GM23338 (cell line): ENCODE measurements around the gene NEUROD1. TPM values are rescaled to one million over a fixed set of nuclear protein-coding genes. Genes with fewer than 3 reads are reported as not detected.

ENCODE experiments used
- ATAC-seq: fragments of 200-7000 bp; cut with Tn5 transposase; 3 replicates; pipeline ENCODE4 v1.9.1; 2020
- DNase-seq: peaks from one replicate; pipeline ENCODE4 v3.0.0-alpha.2; 2015; ENCODE audit warnings: low spot score
- H2AFZ ChIP-seq: fragments of 200-600 bp; sonication (generic); 2 replicates; pipeline ENCODE4 v1.8.0; 2016; ENCODE audit warnings: antibody characterized with exemption, mild to moderate bottlenecking, moderate library complexity
- H3F3A ChIP-seq: fragments of 200-600 bp; sonication (generic); replicated peaks from 2 replicates; pipeline ENCODE4 v1.8.0; 2017; ENCODE audit warnings: antibody characterized with exemption, mixed run types, low read depth
- H3K27ac ChIP-seq: fragments of 200-600 bp; sonication (generic); 2 replicates; pipeline ENCODE4 v1.6.1; 2016; ENCODE audit warnings: low read depth
- H3K27me3 ChIP-seq: fragments of 200-600 bp; sonication (generic); 2 replicates; pipeline ENCODE4 v1.8.0; 2016; ENCODE audit warnings: mild to moderate bottlenecking, mixed run types, moderate library complexity; ENCODE audit not compliant: insufficient read depth
- H3K36me3 ChIP-seq: fragments of 200-600 bp; sonication (generic); 2 replicates; pipeline ENCODE4 v1.8.0; 2016; ENCODE audit warnings: mild to moderate bottlenecking; ENCODE audit not compliant: insufficient read depth
- H3K4me1 ChIP-seq: fragments of 200-600 bp; sonication (generic); 2 replicates; pipeline ENCODE4 v1.8.0; 2016; ENCODE audit warnings: mild to moderate bottlenecking, moderate library complexity; ENCODE audit not compliant: insufficient read depth
- H3K4me2 ChIP-seq: fragments of 200-600 bp; sonication (generic); 2 replicates; pipeline ENCODE4 v1.7.1; 2017; ENCODE audit warnings: mixed run types
- H3K4me3 ChIP-seq: fragments of 200-600 bp; sonication (generic); 2 replicates; pipeline ENCODE4 v1.6.1; 2016; ENCODE audit warnings: mixed run types
- H3K79me2 ChIP-seq: fragments of 200-600 bp; sonication (generic); replicated peaks from 2 replicates; pipeline ENCODE4 v1.8.0; 2017; ENCODE audit warnings: mild to moderate bottlenecking; ENCODE audit not compliant: insufficient read depth
- H3K9me2 ChIP-seq: fragments of 200-600 bp; sonication (generic); 2 replicates; pipeline ENCODE4 v1.8.0; 2017; ENCODE audit not compliant: insufficient read depth
- H4K20me1 ChIP-seq: fragments of 200-600 bp; sonication (generic); replicated peaks from 2 replicates; pipeline ENCODE4 v1.8.0; 2017; ENCODE audit warnings: mild to moderate bottlenecking; ENCODE audit not compliant: insufficient read depth
- H3K27ac Mint-ChIP-seq: 2 replicates; pipeline ENCODE4 v1.8.0; 2020; ENCODE audit warnings: inconsistent platforms, mild to moderate bottlenecking, moderate library complexity, mixed read lengths
- H3K27me3 Mint-ChIP-seq: 3 replicates; pipeline ENCODE4 v1.8.0; 2022; ENCODE audit warnings: low read depth, mild to moderate bottlenecking, moderate library complexity, mixed read lengths, inconsistent platforms; ENCODE audit not compliant: insufficient read depth, poor library complexity
- H3K36me3 Mint-ChIP-seq: 3 replicates; pipeline ENCODE4 v1.8.0; 2021; ENCODE audit warnings: low read depth, mild to moderate bottlenecking, inconsistent platforms, moderate library complexity, mixed read lengths
- H3K4me1 Mint-ChIP-seq: 3 replicates; pipeline ENCODE4 v1.8.0; 2020; ENCODE audit warnings: mild to moderate bottlenecking, inconsistent platforms, mixed read lengths
- H3K4me3 Mint-ChIP-seq: 3 replicates; pipeline ENCODE4 v1.8.0; 2021; ENCODE audit warnings: moderate library complexity, mild to moderate bottlenecking, inconsistent platforms, mixed read lengths
- H3K9me3 Mint-ChIP-seq: 3 replicates; pipeline ENCODE4 v1.8.0; 2020; ENCODE audit warnings: moderate library complexity, mild to moderate bottlenecking, inconsistent platforms, mixed read lengths
- CREB1 ChIP-seq: fragments of 250-450 bp; sonication (Bioruptor Pico); IDR thresholded peaks from 2 replicates; pipeline ENCODE4 v1.5.0; 2020; ENCODE audit warnings: low read depth, mild to moderate bottlenecking, moderate library complexity
- EZH2 ChIP-seq: fragments of 200-600 bp; sonication (generic); IDR thresholded peaks from one replicate; pipeline ENCODE4 v1.8.0; 2017; ENCODE audit warnings: antibody characterized with exemption, mild to moderate bottlenecking, low read depth; ENCODE audit not compliant: unreplicated experiment
- EZH2phosphoT487 ChIP-seq: fragments of 200-600 bp; sonication (generic); IDR thresholded peaks from one replicate; pipeline ENCODE4 v1.8.1; 2018; ENCODE audit warnings: antibody characterized with exemption; ENCODE audit not compliant: unreplicated experiment
- JUNB ChIP-seq: IDR thresholded peaks from one replicate; pipeline ENCODE4 v1.6.1; 2016; ENCODE audit warnings: antibody characterized with exemption; ENCODE audit not compliant: unreplicated experiment
- POLR2AphosphoS5 ChIP-seq: IDR thresholded peaks from 2 replicates; pipeline ENCODE4 v1.6.1; 2016; ENCODE audit warnings: antibody characterized with exemption, low read depth
- STAT1 ChIP-seq: IDR thresholded peaks from one replicate; pipeline ENCODE4 v1.6.1; 2016; ENCODE audit warnings: antibody characterized with exemption; ENCODE audit not compliant: unreplicated experiment
- ZNF114 ChIP-seq: fragments of 250-450 bp; sonication (Bioruptor Pico); IDR thresholded peaks from 2 replicates; pipeline ENCODE4 v1.5.0; 2020; ENCODE audit warnings: mild to moderate bottlenecking, moderate library complexity
- ZNF331 ChIP-seq: fragments of 250-450 bp; sonication (Bioruptor Pico); IDR thresholded peaks from 2 replicates; pipeline ENCODE4 v1.5.0; 2020; ENCODE audit warnings: low read depth, mild to moderate bottlenecking, moderate library complexity
- long read RNA-seq: library from polyadenylated mRNA; unstranded; transcript quantifications from one replicate; pipeline ENCODE4 v2.0.0, GENCODE V29; 2020; ENCODE audit not compliant: unreplicated experiment
- polyA plus RNA-seq: library from polyadenylated mRNA; unstranded; fragments of >200 nt; fragmentation: Nextera tagmentation; extraction: Ambion mirVana; gene quantifications from 2 replicates; pipeline ENCODE4 v1.2.1, GENCODE V29; 2016
- total RNA-seq: library from RNA; depleted of rRNA; stranded (reverse); fragments of >200 nt; shearing (Covaris generic); gene quantifications from 2 replicates; pipeline ENCODE4 v1.2.3, GENCODE V29; 2014; rRNA removed
- TF ChIP-seq, protein P1 (sequence below): IDR thresholded peaks from one replicate; pipeline ENCODE4 v1.6.1; 2018; ENCODE audit warnings: antibody characterized with exemption; ENCODE audit not compliant: unreplicated experiment

The NEUROD1 gene
- total RNA-seq (not detected in 2 replicates), polyA plus RNA-seq (0.14 TPM in 1 of 2 replicates, not detected in the other)
- long read RNA-seq = 0 reads

DNA sequence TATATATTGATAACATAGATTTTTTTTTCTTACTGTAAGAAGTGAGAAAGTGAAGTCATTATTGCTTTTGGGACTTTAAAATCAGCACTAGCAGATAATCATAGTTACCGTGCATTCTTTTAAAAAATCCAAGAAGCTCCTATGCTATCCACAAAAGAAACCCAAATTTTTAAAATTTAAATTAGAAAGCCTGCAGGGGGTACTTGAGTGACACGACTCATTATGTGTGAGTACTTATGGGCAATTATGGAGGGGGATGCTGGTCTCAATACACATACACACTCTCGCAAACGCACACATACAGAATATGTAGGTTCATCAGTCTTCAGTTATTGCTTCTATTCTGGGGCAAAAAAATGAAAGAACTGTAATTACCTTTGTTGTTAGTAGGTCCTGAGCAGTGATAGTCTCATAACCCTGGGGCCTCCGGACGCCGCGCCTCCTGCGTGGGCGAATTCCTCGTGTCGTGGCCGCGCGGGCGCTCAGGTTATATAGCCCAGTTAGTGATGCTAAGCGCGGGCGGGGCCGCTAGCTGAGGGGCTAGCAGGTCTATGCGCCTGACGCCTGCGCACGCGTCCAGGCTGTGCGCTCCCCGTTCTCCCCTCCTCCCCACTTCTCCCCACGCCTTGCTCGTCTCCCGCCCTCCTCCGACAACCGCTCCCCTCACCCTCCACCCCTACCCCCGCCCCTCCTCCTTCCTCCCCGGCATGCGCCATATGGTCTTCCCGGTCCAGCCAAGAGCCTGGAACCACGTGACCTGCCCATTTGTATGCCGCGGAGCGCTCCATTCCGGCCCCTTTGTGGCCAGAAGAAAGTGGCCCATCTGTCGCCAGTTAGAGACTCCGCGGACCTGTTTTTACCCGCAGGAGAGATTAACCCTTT is at the start of gene NEUROD1:
NEUROD1 (minus strand) TSS at position 463 of the 882 bp plus-strand sequence. CDS start 1,657 bp downstream, outside the sequence.
- Histone ChIP-seq H4K20me1 (peaks cover 35% of the 10 kb centered on the region), H3K4me1 (peaks cover 54% of the 10 kb centered on the region), H3K4me3 (peak within 1 kb of the TSS; percentile 62), H3K4me2 (peak within 1 kb of the TSS; percentile 88), H2AFZ (peak within 1 kb of the TSS; percentile 83), H3F3A (peaks cover 11% of the 10 kb centered on the region; the same call in 1 of the 2 replicates), H3K27ac (no peak within 1 kb of the TSS), H3K79me2 (no peaks in the 10 kb centered on the region), H3K27me3 (peaks cover 100% of the 10 kb centered on the region), H3K36me3 (no peaks in the 10 kb centered on the region), H3K9me2 (no peaks in the 10 kb centered on the region)
- DNase-seq (peak; percentile 93), ATAC-seq (peak; percentile 22)
- Mint-ChIP-seq H3K9me3 (no peaks in the 10 kb centered on the region; the same call in 2 of the 3 replicates), H3K36me3 (no peaks in the 10 kb centered on the region; the same call in 2 of the 3 replicates), H3K27me3 (peaks cover 88% of the 10 kb centered on the region), H3K4me3 (peak within 1 kb of the TSS; percentile 76), H3K4me1 (peaks cover 55% of the 10 kb centered on the region), H3K27ac (no peak within 1 kb of the TSS)
- 0 out of 2 replicates have a peak, but pooled peaks have one; percentile 36 for TF ChIP-seq CREB1
- no peak for TF ChIP-seq EZH2

DNA sequence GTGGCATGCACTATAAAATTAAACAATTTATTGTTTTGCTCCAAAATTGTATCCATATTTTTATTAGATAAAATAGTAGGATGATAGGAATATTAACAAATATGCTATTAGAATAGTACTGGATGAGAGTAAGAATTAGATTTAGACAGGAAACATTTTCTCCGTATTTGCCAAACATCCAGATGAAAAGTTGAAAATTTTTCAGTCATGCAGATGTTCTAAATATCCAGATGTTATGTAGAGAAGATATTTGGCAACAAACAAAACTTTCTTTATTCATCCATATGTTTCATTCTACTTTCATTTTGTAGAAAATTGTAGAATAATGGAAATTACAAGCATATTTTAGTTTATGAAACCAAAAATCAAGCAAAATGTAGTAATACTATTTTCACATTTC is 45.2 kb upstream of the NEUROD1 start:
- Histone ChIP-seq H3K4me2 (no peak overlapping the region), H2AFZ (no peak overlapping the region), H3K36me3 (no peaks in the 10 kb centered on the region), H4K20me1 (no peaks in the 10 kb centered on the region), H3K9me2 (no peaks in the 10 kb centered on the region), H3F3A (no peaks in the 10 kb centered on the region), H3K4me1 (no peaks in the 10 kb centered on the region), H3K79me2 (no peaks in the 10 kb centered on the region), H3K4me3 (no peak overlapping the region), H3K27ac (no peak overlapping the region), H3K27me3 (no peaks in the 10 kb centered on the region)
- Mint-ChIP-seq H3K4me1 (no peaks in the 10 kb centered on the region), H3K4me3 (no peak overlapping the region), H3K27ac (no peak overlapping the region), H3K27me3 (peaks cover 2% of the 10 kb centered on the region), H3K36me3 (peaks cover 5% of the 10 kb centered on the region; the same call in 2 of the 3 replicates), H3K9me3 (peaks cover 19% of the 10 kb centered on the region)
- ATAC-seq = no peak
- TF ChIP-seq, protein P1, sequence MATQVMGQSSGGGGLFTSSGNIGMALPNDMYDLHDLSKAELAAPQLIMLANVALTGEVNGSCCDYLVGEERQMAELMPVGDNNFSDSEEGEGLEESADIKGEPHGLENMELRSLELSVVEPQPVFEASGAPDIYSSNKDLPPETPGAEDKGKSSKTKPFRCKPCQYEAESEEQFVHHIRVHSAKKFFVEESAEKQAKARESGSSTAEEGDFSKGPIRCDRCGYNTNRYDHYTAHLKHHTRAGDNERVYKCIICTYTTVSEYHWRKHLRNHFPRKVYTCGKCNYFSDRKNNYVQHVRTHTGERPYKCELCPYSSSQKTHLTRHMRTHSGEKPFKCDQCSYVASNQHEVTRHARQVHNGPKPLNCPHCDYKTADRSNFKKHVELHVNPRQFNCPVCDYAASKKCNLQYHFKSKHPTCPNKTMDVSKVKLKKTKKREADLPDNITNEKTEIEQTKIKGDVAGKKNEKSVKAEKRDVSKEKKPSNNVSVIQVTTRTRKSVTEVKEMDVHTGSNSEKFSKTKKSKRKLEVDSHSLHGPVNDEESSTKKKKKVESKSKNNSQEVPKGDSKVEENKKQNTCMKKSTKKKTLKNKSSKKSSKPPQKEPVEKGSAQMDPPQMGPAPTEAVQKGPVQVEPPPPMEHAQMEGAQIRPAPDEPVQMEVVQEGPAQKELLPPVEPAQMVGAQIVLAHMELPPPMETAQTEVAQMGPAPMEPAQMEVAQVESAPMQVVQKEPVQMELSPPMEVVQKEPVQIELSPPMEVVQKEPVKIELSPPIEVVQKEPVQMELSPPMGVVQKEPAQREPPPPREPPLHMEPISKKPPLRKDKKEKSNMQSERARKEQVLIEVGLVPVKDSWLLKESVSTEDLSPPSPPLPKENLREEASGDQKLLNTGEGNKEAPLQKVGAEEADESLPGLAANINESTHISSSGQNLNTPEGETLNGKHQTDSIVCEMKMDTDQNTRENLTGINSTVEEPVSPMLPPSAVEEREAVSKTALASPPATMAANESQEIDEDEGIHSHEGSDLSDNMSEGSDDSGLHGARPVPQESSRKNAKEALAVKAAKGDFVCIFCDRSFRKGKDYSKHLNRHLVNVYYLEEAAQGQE = no peak
- TF ChIP-seq ZNF114 (CRISPR knock-in tag) (no peak), ZNF331 (CRISPR knock-in tag) (no peak), POLR2AphosphoS5 (no peak), JUNB (no peak), EZH2phosphoT487 (no peak), STAT1 (no peak), CREB1 (no peak)
- DNase-seq = no peak
